Endothelial cell of umbilical vein (primary cell): ENCODE data around the gene SHISA7. TPM values are rescaled to one million over a fixed set of nuclear protein-coding genes. Genes with fewer than 3 reads are reported as not detected.

ENCODE experiments used
- BruUV-seq: library from RNA; stranded (reverse); fragments of 400-500 nt; replicated peaks from 2 replicates; lab custom pipeline; 2021; lab: Mats Ljungman, UMichigan
- CTCF ChIA-PET: fragments of 300-600, 350-600 bp; sonication (Branson Sonifier 250); formaldehyde crosslinking; loops from one replicate; lab custom pipeline; 2021; ENCODE audit warnings: antibody characterized with exemption, inconsistent platforms; lab: Charles Lee
- POLR2A ChIA-PET: fragments of 300-600, 350-600 bp; sonication (Branson Sonifier 250); formaldehyde crosslinking; loops from one replicate; lab custom pipeline; 2021; ENCODE audit warnings: antibody characterized with exemption, inconsistent platforms; lab: Charles Lee
- DNase-seq: peaks from one replicate; pipeline ENCODE4 v3.0.0-alpha.2; 2011; ENCODE audit warnings: low read depth, low spot score
- FAIRE-seq: peaks from 2 replicates; lab custom pipeline; 2011; peaks lifted over from hg19 to GRCh38; lab: Jason Lieb, UNC
- H2AFZ ChIP-seq: 2 replicates; pipeline ENCODE4 v1.6.0; 2012; ENCODE audit warnings: low read depth, low read length, control low read depth, inconsistent platforms
- H3K27ac ChIP-seq: 2 replicates; pipeline ENCODE4 v1.5.1; 2011; ENCODE audit warnings: low read depth, mild to moderate bottlenecking, control low read depth, low read length, moderate library complexity; ENCODE audit not compliant: insufficient read depth
- H3K27me3 ChIP-seq, 2 experiments: 2 replicates each; pipeline versions ENCODE4 v1.6.0 to v1.6.1; 2011; ENCODE audit warnings: low read length in 2 of 2, mixed read lengths in 1 of 2; ENCODE audit not compliant: control insufficient read depth in 2 of 2, insufficient read depth in 2 of 2
- H3K36me3 ChIP-seq, 2 experiments: 2 replicates in 1 of 2; 3 replicates in 1 of 2; pipeline ENCODE4 v1.5.1; 2011; ENCODE audit warnings: low read length in 2 of 2, mild to moderate bottlenecking in 1 of 2, moderate library complexity in 1 of 2; ENCODE audit not compliant: control insufficient read depth in 2 of 2, insufficient read depth in 2 of 2; ENCODE audit errors: extremely low read depth in 1 of 2
- H3K4me1 ChIP-seq: 3 replicates; pipeline ENCODE4 v1.5.1; 2011; ENCODE audit warnings: mild to moderate bottlenecking, low read length; ENCODE audit not compliant: control insufficient read depth, insufficient read depth; ENCODE audit errors: extremely low read depth
- H3K4me2 ChIP-seq: 2 replicates; pipeline ENCODE4 v1.6.1; 2011; ENCODE audit warnings: low read length, control low read depth, mixed read lengths; ENCODE audit not compliant: insufficient read depth
- H3K4me3 ChIP-seq, 3 experiments: fragments of 200-600 bp in 1 of 3; sonication (generic), shearing (Covaris generic) in 1 of 3; replicated peaks in 1 of 3; 2 replicates each; pipeline ENCODE4 v1.5.1; 2011 to 2016; ENCODE audit warnings: control low read depth in 3 of 3, low read length in 3 of 3, mild to moderate bottlenecking in 2 of 3, inconsistent platforms in 1 of 3, low read depth in 1 of 3, moderate library complexity in 1 of 3; ENCODE audit not compliant: insufficient read depth in 1 of 3
- H3K79me2 ChIP-seq: 2 replicates; pipeline ENCODE4 v1.6.0; 2012; ENCODE audit warnings: low read length, inconsistent platforms; ENCODE audit not compliant: control insufficient read depth, insufficient read depth
- H3K9ac ChIP-seq: replicated peaks from 2 replicates; pipeline ENCODE3; 2011; ENCODE audit warnings: low read length, control low read depth; ENCODE audit not compliant: insufficient read depth; ENCODE audit errors: extremely low read depth
- H3K9me1 ChIP-seq: replicated peaks from 3 replicates; pipeline ENCODE4 v1.6.0; 2011; ENCODE audit warnings: mild to moderate bottlenecking, low read length; ENCODE audit not compliant: control insufficient read depth, insufficient read depth; ENCODE audit errors: extremely low read depth
- H3K9me3 ChIP-seq: replicated peaks from 2 replicates; pipeline ENCODE4 v1.5.1; 2012; ENCODE audit warnings: low read length, inconsistent platforms; ENCODE audit not compliant: control insufficient read depth, insufficient read depth
- H4K20me1 ChIP-seq: replicated peaks from 2 replicates; pipeline ENCODE3; 2011; ENCODE audit warnings: mild to moderate bottlenecking, low read length; ENCODE audit not compliant: control insufficient read depth, insufficient read depth; ENCODE audit errors: extremely low read depth
- CTCF ChIP-seq, 2 donors: IDR thresholded peaks; 1 replicate in 1 of 2; 2 replicates in 1 of 2; pipeline ENCODE4 v1.5.1; 2011; ENCODE audit warnings: low read length in 2 of 2, mild to moderate bottlenecking in 2 of 2, moderate library complexity in 2 of 2, control low read depth in 1 of 2, inconsistent platforms in 1 of 2, low read depth in 1 of 2; ENCODE audit not compliant: insufficient read depth in 1 of 2; ENCODE audit errors: extremely low read depth in 1 of 2
- EZH2 ChIP-seq: IDR thresholded peaks from 2 replicates; pipeline ENCODE4 v1.6.1; 2012; ENCODE audit warnings: borderline replicate concordance, low read depth, mild to moderate bottlenecking, moderate library complexity, low read length, inconsistent platforms; ENCODE audit not compliant: severe bottlenecking
- FOS ChIP-seq: IDR thresholded peaks from 2 replicates; pipeline ENCODE4 v1.6.1; 2011; ENCODE audit warnings: mild to moderate bottlenecking, low read length, moderate library complexity, borderline replicate concordance; ENCODE audit not compliant: insufficient read depth
- GATA2 ChIP-seq: IDR thresholded peaks from 2 replicates; pipeline ENCODE4 v1.7.0; 2011; ENCODE audit warnings: low read depth, mild to moderate bottlenecking, moderate library complexity, mixed read lengths, low read length; ENCODE audit not compliant: insufficient read length, insufficient read depth
- JUN ChIP-seq: IDR thresholded peaks from 2 replicates; pipeline ENCODE4 v1.6.1; 2011; ENCODE audit warnings: borderline replicate concordance, low read depth; ENCODE audit not compliant: insufficient read length, insufficient read depth
- MAX ChIP-seq: IDR thresholded peaks from 2 replicates; pipeline ENCODE4 v1.6.1; 2011; ENCODE audit not compliant: insufficient read depth, insufficient read length
- MYC ChIP-seq: IDR thresholded peaks from one replicate; pipeline ENCODE4 v1.6.1; 2011; ENCODE audit warnings: mild to moderate bottlenecking, low read depth, low read length
- POLR2A ChIP-seq: IDR thresholded peaks from 2 replicates; pipeline ENCODE4 v1.6.1; 2012; ENCODE audit warnings: low read depth, mild to moderate bottlenecking, control low read depth, low read length
- POLR2AphosphoS5 ChIP-seq: IDR thresholded peaks from 2 replicates; pipeline ENCODE4 v1.6.1; 2012; ENCODE audit warnings: low read depth, mild to moderate bottlenecking, control low read depth, low read length, moderate library complexity; ENCODE audit not compliant: insufficient read depth
- dilution Hi-C: fragments of 300-500 bp; cut with MboI; formaldehyde crosslinking; loops from one replicate; pipeline ENCODE4 v1.15.0; 2019; ENCODE audit warnings: low sequenced_read_pairs; ENCODE audit not compliant: extremely low pct_ligation_motif_present
- intact Hi-C: fragments of 100-400 bp; cut with micrococcal nuclease; formaldehyde crosslinking; loops from one replicate; pipeline ENCODE4 v1.10.0; 2022
- polyA plus RNA-seq, 4 experiments: library from polyadenylated mRNA; depleted of rRNA in 3 of 4; stranded (reverse) in 3 of 4; unstranded in 1 of 4; fragments of >200 nt; gene quantifications; 2 replicates each; pipeline versions ENCODE4 v1.2.1 to v1.2.3, GENCODE V29; 2011 to 2012; ENCODE audit warnings: missing spikeins in 1 of 4
- total RNA-seq: library from RNA; stranded (reverse); gene quantifications from 2 replicates; pipeline ENCODE4 v1.2.3, GENCODE V29; 2021

Gene SHISA7
- total and polyA plus RNA-seq, 2 donors (not counting 3 experiments of a cell fraction or from before 2014, with no cell fraction given): not detected

DNA sequence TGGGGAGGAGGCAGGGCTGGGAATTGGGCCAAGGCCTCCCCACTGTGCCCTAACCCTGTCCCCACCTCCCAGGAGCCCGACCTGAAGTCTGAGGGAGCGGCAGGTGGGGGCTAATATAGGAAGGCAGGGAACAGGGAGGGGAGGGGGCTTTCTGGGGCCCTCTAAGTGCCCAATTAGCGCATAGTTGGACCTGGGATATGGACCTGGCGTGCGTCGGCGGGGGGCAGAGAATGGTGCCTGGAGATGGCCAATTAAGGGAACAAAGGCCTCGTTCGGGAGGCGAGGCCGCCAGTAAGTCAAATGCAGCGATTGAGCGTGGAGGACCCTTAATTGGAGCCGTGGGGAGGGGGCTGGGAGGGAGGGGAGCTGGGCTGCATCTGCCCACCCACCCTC, 21.6 kb upstream of the SHISA7 start, which contains the start of gene C19orf85:
Gene C19orf85 (minus strand): TSS at position 90 of the 393 bp plus-strand sequence. CDS start 197 bp downstream, outside the sequence.
- DNase-seq (no peak), FAIRE-seq (no peak)
- CTCF ChIA-PET: interaction anchor here (5.1 kb wide), 1 partner anchor 38 kb away, joined by 298 read pairs; no protein-coding TSS in a partner anchor
- H3K4me2 ChIP-seq: no peak within 1 kb of the TSS
- TF ChIP-seq FOS (no peak), MAX (no peak), EZH2 (no peak), POLR2AphosphoS5 (no peak), MYC (no peak)
- H3K36me3 ChIP-seq: no peaks in the 10 kb centered on the region
- peaks cover 13% of the 10 kb centered on the region for H3K4me1 ChIP-seq
- POLR2A ChIA-PET: no interaction called here
- no peaks in the 10 kb centered on the region for H4K20me1 ChIP-seq
- no peak within 1 kb of the TSS for H3K4me3 ChIP-seq
- no peak within 1 kb of the TSS for H2AFZ ChIP-seq
- H3K9me3 ChIP-seq: no peaks in the 10 kb centered on the region
- no peak within 1 kb of the TSS for H3K9ac ChIP-seq
- intact Hi-C loops (loop anchor here (5.0 kb wide), 1 partner anchor 143 kb away; the partner anchor contains the start of gene ZNF865), dilution Hi-C loops (no loop called here)
- H3K27me3 ChIP-seq: no peaks in the 10 kb centered on the region
- H3K27ac ChIP-seq: no peak within 1 kb of the TSS
- no peaks in the 10 kb centered on the region for H3K79me2 ChIP-seq
- H3K9me1 ChIP-seq: no peaks in the 10 kb centered on the region
- no TSS peak for BruUV-seq

DNA sequence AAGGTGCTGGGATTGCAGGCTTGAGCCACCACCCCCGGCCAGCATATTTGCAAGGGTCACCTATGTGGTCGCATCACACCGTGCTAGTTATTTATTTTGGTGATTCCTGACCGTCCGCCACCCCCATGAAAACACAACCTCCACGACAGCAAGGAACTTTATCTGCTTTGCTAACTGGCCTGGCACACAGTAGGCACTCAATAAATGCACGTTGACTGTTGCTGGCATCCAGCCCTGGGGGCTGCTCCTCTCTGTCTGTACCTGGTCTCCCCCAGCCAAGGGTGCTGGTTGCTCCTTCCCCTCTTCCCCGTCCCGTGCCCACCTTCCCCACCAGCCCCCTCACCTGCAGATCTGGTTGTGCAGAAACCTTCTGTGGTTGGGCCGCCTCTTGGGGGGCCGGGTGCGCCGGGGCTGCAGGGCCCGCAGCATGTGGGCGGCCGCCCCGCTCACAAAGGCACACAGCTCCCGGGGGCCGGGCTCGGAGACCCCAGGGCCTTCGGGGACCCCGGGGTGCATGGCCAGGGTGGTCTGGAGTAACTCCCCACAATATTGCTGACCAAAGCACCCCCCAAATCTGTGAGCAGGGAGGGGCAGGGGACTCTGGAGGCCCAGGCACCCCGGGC, 21.1 kb upstream of the SHISA7 start:
- Histone ChIP-seq H3K4me2 (no peak overlapping the region), H3K9me3 (no peaks in the 10 kb centered on the region), H3K27me3 (no peaks in the 10 kb centered on the region), H3K79me2 (no peaks in the 10 kb centered on the region), H3K27ac (no peak overlapping the region), H2AFZ (no peak overlapping the region), H3K9me1 (no peaks in the 10 kb centered on the region), H4K20me1 (no peaks in the 10 kb centered on the region), H3K9ac (no peak overlapping the region), H3K4me1 (peaks cover 13% of the 10 kb centered on the region), H3K4me3 (no peak overlapping the region), H3K36me3 (no peaks in the 10 kb centered on the region)
- dilution Hi-C loops: no loop called here
- no peak for FAIRE-seq
- BruUV-seq: no TSS peak
- TF ChIP-seq FOS (no peak), CTCF (IDR thresholded peaks at IDR 0.05; ENCODE audit: extremely low read depth in 1 of 2, insufficient read depth in 1 of 2, low read depth in 1 of 2, low read length in 2 of 2) (no peak), MAX (no peak), JUN (no peak), POLR2AphosphoS5 (no peak), POLR2A (no peak), MYC (no peak), EZH2 (no peak), GATA2 (no peak)
- ChIA-PET POLR2A (no interaction called here), CTCF (no interaction called here)
- no peak for DNase-seq
- intact Hi-C loops: loop anchor here (5.0 kb wide), 1 partner anchor 143 kb away; the partner anchor contains the start of gene ZNF865
